Activated CD4-positive, alpha-beta T cell treated with anti-CD3 and anti-CD28 coated beads, Interleukin-10, Interleukin-2, amounts not matched to agents 100 ng/mL and 50 ng/mL, durations not matched to agents 16 hours and 8 hours (primary cell): ENCODE results near the gene AFAP1.

Source experiments
- DNase-seq: peaks from one replicate; pipeline ENCODE4 v3.0.0-alpha.2; 2020

The AFAP1 gene

DNA sequence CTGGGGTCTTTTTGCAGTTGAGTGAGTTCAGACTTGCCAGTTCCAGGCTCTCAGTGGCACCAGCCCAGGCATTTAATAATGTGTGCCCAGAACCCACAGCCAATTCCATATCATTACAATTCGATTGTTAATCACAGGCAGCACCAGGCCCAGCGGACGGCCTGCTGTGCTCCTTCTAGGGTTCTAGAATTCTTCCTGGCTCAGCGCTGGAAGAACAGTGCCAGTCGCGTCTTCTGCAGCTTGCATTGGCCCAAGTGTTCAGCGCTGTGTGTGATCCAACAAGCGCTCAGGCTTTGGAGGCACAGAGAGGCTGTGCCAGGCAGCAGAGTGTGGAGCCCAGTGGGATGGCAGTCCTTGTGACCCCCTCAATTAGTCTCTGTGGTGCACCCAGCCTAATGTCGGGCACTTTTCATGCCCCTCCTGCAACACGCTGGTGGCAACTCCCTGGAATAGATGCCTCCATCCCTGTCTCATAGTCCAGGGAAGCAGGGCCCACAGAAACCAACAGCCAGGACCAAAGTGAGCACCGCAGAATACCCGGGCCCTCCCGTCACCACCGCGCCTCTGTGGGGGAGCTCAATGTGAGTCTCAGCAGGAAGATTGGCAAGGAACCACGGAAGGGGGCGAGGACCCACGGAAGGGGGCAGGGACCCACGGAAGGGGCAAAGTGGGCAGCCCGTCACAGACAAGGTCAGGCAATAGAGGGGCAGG lies 193.2 kb downstream of the AFAP1 start:
- DNase-seq = no peak

DNA sequence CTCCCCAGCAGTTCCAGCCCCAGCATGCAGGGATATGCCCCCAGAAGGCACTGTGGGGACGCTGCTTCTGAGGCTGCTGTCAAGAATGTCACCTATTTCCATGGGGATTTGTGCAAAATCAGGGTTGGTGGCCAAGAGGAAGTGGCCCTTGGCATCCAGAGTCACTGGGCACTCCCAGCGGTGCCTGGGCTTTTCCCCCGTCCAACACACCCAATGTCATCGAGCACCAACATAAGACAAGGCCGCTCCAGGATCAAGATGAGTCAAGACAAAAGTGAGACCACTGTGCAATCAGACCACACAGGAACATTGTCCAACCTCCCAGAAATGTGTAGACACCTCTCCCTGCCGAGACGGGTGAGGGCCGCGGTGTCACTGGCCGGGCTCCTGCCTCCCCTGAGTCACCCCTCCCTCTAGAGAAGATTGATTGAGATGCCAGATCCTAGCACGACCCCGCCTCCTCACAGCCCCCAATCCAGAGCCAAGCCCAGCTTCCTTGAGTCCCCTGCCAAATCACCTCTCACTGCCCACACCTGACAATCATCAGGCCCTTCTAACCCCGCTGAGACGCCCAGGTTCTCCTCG lies 194.3 kb downstream of the AFAP1 start:
- no peak for DNase-seq

DNA sequence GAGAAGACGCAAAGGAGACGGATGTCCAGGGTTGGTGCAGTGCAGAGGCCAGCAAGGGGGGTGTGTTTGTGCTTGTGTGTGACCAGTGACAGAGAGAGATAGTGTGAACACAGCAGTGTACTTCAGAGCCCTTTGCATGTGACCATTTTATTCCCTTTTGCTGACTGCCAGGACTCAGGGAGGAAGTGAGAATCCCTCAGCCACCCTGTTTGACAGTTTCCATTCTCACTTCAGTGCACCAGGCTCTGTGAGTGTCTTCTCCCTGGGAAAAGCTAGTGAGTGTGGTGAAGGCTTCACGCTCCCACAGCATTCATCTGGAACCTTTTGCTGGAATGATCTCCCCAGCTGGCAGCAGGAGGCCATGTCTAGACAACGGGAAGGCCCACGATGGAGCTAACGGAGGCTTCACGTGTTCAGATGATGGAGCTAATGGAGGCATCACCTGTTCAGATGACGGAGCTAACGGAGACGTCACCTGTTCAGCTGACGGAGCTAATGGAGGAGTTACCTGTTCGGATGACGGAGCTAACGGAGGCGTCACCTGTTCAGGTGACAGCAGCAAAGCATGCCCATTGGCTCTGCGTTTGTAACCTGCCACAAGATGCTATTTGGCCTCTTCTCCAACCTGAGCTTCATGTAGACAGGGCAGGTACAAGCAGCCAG lies 195.4 kb downstream of the AFAP1 start:
- no peak for DNase-seq

DNA sequence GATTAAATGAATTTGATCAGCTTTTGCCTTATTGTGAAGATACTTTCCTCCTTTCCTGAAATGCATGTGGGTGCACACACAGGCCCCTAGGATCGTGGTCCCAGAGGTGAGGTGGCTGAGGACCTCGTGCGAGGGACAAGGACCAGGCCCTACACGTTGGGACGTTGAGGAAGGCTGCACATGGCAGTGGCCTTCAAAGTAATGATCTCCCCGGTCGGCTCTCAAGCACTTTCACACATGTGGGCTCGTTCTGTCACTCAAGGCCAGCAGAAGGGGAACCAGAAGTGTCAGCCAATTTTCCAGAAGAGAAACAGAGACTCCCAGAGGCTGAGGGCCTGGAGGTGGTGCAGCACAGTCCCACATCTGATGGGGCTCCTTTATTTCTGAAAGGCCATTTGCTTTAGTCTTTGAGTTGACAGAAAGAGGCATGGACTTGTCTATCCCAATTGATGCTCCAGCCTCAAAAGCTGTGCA lies 196.8 kb downstream of the AFAP1 start:
- no peak for DNase-seq

DNA sequence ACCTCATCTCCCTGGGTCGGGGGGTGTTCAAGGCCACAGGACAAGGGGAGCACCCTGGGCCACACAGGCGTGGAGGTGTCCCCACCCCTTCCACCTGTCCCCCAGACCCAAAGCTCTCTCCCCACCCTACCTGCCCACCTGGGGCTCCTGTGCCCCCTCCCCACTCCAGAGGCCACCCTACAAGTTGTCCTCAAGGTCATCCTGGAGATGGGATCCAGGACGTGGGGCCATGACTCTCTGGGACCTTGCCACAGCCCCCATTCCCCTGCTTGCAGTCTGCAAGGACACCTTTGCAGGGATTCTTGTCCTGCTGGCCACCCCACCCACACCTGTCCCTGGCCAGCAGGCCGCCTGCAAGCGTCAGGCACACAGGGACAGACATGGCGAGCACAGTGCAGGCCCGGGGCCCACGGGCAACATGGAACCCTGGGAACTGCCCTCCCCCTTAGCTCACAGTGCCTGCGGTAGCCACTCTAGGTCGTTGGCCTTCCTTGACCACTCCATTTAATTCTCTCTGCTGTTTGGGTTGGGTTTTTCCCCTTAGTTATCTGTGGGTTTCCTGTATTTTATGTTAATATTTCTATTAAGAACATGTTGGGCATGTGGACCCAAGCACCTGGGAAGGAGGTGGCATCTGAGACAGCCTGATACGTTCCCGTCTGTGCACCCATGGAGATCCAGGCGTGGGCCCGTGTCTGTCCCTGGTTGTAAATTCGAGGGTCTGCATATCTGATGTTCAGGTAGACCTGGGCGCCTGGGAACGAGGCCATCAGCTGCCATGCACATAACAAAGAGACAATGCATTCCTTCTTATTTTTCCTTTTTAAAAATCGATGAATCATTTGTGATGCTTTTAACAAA lies 197.5 kb downstream of the AFAP1 start:
- DNase-seq = no peak

DNA sequence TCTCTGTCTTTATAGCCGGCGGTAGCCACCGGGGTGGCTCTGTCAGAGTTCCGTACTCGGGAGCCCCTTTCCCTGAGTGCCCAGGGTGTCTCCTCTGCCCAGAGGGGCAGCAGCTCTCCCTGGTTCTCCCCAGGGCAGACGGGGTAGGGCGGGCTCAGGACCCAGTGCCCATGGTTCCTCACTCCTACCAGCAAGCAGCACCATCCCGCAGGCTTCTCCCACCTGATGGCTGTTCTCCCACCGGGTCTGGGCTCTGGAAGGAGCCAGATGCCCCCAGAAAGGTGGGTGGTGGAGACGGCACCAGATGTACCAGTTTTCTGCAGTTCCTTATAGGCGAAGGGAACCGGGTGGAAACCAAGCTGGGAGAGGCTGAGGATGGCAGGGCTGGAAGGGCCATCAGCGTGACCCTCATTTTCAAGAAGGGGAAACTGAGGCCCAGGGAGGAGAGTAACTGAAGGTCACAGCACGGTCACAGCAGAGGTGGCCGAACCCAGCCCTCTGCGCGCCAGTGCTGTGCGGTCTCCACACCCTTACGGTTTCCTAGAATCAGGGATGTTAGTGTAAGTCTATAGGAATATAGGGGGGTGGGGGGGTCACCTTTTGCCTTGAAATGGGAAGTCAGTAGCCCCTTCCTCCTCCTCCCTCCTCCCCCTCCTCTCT lies 198.7 kb downstream of the AFAP1 start:
- no peak for DNase-seq

DNA sequence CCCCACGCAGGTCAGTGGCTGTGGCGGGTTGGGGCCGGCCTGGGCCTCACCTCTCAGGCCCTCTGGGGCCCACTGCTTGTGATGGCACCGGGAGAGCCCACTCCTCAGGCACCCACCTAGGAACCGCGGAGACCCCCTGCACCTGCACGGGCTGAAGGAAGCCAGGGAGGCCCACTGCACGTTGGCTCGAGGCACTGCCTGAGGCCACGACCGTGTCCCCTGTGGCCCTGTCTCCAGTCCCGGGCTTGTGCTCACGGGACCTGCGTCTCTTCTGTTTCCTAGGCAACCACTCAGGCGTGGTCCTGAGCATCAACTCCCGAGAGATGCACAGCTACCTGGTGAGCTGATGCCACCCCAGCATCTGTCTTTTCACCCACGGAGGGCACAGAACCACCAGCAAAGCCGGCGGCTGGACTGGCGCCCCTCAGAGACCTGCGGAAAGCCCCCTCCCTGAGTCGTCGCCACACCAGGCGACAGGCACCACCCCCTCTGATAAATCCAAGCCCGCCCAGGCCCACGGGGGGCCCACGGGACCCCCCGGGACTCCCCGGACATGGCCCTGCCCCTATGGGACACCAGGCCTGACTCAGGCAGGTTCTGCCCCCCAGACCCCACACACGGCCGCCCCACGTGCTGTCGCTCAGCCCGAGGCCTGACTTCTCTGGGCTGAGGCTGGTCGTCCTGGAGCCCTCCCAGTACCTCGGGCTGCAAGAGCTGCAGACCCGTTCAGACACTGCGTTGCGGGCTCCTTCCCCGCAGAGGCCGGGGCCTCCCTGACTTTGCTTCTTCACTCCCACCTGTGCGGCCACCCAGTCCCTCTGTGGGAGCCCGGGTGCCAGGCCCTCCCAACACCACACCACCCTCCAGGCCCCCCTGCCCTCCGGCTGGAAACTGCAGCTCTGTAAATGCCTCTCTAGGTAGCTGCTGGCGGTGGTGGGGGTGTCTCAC lies 199.5 kb downstream of the AFAP1 start:
- DNase-seq = no peak

DNA sequence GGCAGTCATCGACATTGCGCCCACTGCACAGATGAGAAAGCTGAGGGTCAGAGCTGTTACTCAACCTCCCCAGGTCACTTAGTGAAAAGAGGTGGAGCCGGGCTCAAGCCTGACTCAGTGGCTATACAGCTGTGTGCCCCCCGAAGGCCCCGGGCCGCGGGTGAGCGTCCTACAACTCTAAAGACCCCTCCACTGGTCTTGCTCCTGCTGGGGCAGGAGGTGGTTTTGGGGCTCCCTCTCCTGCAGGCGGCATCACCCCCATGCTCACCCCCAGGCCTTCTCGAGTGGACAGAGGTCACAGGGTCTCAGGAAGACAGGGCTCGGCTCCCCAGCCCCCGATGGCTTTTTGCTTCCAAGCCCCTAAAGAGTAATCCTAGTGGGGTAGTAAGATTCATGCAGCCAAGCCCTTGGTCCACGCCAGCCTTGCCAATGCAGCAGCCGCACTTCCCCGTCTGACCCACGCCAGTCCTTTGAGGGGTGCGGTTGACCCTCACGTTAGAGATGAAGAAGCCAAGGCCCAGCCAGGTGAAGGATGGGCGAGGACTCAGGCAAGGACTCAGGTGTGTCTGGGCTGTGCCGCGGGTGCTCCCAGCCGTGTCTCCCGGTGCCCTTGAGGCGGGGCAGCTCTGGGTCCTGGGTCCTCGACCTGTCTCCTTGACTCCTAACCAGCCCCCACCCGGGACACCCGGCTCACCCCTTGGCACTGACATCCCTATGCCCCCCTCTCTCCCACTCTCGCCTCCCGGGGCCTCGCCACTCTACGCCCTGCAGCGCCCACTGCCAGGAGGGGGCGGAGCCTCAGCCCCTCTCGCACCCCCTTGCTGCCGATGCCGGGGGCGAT lies 200.4 kb downstream of the AFAP1 start:
- no peak for DNase-seq

DNA sequence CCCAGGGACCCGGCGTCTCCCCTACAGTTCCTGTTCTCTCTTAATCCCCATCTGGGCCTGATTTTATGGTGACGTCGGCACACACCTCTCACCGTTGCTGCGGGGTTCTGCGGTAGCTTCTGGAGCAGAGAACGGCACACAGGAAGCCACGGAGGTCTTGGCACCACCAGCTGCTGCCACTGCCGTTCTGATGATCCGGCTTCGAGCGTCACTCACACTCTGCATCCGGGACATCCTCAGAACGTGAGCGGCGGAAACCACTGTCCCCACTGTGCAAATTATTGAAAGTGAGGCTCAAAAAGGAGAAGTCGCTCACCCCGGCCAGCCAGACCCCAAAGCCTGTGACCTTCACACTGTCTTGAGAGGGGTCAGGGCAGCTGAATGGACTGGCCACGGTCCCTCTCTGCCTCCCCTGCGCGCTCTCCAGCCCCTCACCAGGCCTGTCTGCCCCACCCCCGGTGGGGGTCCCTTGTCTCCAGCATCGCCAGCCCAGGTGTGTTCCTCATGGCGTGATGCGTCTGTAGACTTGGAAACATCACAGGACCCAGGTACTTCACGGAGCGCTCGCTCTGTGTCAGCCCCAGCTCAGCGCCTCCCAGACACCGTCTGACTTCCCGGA lies 201.1 kb downstream of the AFAP1 start:
- DNase-seq = no peak

DNA sequence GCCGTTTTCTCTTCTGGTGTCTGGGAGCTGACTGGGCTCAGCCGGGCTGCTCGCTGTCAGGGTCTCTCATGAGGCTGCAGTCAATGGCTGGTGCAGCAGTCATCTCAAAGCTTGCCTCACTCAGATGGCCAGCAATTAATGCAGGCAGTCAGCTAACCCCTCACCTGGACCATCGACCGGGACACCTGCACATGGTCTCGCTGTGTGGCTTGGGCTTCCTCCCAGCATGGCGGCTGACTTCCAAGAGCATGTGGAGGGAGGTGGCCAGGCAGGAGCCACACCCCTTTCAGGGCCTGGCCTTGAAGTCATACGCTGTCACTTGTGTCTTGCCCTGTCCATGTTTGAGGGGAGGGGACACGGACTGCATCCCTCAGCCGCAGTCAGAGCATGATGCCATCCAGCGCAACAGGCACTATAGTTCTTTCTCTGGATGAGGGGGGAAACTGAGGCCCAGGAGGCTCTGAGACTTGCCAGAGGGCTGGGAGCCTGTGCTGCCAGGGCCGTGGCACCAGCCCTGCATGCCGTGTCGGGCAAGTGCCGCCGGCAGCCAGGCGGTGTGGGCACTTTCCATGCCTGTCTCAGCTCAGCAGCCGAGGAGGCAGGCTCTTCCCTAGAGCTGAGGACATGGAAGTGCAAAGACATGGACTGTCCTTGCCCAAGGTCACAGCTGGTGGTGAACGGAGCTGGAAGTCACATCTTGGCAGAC lies 201.8 kb downstream of the AFAP1 start:
- DNase-seq = no peak

DNA sequence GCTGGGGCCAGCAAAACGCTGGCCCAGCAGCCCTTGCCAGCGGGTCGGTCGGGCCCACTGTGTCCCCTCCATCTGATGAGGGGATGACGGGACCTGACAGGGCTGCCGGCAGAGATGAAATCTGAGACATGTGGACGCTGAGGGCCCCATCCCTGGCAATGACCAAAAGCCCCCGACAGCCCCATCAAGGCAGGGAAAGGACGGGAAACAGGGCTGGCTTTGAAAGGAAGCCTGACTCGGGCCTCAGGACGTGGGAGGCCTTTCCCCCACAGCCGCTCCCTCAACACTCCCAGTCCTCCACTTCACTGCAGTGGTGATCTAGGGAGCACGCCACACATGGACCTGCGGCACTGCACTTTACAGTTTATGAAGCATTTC lies 202.4 kb downstream of the AFAP1 start:
- DNase-seq = no peak

DNA sequence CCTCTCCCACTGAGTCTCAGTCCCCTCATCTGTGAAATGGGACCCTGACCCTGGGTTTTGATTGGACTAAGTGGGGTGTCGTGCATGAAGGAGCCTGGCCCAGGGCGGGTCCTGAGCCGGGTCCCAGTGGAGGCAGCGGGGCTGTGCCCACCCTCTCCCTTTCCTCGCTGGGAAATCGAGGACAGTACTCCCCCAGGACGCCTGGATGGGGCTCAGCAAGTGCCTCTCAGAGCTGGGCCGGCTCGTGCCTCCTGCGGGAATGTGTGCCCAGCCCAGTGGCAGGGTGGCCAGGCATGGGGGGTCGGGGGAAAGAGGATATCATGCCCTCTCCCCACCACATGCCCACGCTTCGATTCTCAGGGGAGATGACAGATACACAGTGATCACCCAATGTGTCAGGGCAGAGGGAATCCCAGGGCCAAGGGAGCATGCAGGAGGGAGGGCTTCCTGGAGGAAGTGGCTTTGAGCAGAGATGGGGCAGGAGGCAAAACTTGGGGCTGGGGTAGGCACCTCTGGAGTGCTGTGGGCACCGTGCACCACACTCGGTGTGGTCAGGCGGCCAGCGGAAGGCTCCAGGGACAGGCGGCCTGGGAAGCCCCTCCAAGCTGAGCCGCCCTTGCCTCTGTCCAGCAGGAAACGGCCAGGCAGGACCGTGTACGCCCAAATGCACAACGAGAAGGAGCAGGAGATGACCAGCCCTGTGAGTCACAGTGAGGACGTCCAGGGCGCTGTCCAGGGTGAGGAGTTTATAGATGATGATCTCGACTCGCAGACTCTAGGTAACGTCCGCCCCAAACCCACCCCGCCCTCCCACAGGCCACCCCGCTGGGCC lies 203.0 kb downstream of the AFAP1 start:
- no peak for DNase-seq

DNA sequence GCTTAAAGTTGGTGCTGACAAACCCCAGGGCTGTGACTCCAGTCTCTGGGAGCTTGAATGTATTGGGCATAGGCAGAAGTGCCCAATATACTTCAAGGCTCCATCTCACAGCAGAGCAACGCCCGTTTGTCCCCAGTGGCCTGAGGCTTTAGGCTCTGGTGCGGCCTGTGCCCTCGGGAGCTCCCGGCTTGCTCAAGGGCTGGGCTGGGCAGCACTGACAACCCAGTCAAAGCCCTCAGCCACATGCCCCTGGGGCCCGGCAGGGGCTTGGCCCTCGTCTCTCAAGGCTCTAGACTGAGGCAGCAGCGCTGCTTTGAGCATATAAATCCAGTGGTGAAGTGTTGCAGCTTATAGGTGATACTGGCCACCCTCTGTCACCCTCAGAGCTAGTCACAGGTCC lies 203.7 kb downstream of the AFAP1 start:
- no peak for DNase-seq

DNA sequence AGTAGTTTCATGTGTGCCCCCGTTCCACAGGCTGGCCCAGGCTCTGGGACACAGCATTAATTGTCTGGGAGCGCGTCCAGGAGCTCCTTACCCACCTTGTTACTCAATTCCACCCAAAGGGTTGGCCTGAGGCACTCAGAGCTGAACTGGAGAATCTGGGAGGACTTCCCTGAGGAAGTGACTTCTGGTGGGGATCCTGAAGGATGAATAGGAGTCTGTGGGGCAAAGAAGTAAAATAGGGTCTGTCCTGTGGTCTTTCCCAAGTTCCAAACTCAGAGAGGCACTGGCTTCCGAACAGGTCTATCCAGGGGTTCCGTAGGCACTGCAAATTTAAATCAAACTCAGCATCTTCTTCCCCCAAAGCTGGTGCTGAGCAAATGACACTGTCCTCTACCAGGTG lies 204.3 kb downstream of the AFAP1 start:
- DNase-seq = no peak

DNA sequence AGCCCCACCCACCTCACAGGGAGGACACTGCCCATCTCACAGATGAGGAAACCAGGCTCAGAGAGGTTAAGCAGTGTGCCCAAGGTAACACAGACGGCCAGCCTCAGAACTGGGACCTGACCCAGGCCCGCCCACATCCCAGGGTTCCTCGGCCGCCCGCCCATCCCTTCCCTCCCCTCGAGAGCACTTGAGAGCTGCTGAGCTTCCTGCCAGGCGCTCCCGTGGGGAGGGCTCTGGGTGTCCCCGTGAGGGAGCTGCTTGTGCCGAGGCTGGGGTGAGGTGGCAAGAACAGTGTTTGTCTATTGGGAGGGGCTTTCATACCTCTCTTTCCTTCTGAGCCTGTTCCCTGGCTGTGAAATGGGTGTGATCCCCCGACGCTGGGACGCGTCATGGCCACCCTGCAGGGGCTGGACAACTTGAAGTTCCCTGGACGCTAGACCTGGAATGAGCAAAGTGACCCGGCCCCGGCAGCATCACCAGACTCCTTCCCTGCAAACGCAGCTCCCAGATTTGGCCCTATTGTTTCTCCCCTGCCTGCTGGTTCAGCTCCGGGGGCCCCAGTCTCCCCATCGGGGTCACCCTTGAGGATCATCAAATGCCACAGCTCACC lies 204.9 kb downstream of the AFAP1 start:
- DNase-seq = no peak

DNA sequence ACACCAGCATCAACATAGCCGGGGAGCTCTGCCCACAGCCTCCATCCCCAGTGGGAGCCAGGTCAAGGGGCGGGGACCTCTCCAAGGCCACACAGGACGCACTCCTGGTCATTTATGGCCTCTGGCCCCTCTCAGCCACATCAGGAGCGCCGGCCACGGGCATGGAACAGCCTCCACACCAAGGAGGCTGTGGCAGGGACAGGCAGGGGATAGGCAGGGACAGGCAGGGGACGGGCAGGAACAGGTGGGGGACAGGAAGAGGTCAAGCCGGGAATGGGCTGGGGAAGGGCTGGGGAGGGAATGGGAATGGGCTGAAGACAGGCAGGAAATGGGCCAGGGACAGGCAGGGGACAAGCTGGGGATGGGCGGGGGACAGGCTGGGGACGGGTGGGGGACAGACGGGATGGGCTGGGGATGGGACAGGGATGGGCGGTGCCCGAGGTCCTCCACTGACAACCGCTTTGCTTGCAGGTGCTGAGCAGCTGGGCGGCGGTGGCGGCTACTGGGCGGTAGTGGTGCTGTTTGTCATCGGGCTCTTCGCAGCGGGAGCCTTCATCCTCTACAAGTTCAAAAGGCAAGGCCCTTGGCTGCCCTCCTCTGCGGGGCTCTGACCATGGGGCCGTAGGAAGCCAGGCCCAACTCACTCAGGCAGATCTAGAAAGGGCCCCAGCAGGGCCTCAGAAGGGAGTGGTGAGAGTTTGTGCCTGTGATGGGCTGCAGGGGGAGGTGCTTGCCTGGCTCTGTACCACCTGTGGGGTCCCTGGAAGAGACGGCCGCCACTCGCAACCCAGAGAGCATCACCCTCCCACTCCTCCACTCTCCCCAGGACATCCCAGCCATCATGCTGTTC lies 205.6 kb downstream of the AFAP1 start:
- DNase-seq = no peak

DNA sequence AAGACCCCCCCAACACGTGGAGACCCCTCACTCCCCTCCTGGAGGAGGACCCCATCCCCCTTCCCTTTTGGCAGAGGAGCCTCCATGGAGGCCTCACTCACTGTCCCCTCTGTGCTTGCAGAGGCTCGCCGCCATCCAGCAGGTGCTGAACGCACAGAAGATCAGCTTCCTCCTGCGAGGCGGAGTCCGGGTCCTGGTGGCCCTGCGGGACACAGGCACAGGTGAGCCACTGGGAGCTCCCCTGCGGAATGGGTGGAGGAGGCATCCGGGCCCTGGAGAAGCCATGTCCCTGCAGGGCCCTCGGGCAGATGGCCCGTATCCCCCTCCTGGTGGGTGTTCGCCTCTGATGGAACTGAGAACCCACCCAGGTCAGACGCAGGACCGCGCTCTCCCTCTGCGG lies 206.5 kb downstream of the AFAP1 start:
- no peak for DNase-seq
